ENCODE results near the gene ZCCHC3.
A peak's percentile ranks its signal among the peaks of the same experiment; 100 is the strongest.
"Not testable (repeated sequence)": the region's sequence is repeated elsewhere in the genome, so short reads cannot be mapped to it uniquely, and the experiment has no call there.

Gene ZCCHC3

GRCh38 chr20:297098-297924 is at the start of gene ZCCHC3:
Gene ZCCHC3, plus strand, starts transcription at chr20:297570. Its CDS starts 17 bp downstream, at chr20:297587.
- peak; percentile 91 for DNase-seq (ENCODE audit: extremely low spot score)
- POLR2A ChIA-PET = no interaction called here
- CTCF ChIA-PET = interaction anchor here (1.0 to 6.8 kb wide), 4 partner anchors 11 to 33 kb away, joined by 3 to 37 read pairs (median 5); partner anchors contain the start of gene SOX12
- TF ChIP-seq CTCF (IDR thresholded peaks at IDR 0.05; ENCODE audit: control extremely low read depth, extremely low read depth, low read depth, missing control alignments) = peak; percentile 25

- ChIA-PET CTCF (no interaction called here), POLR2A (no interaction called here)
- DNase-seq (ENCODE audit: extremely low spot score) = no peak
- no peak for TF ChIP-seq CTCF (IDR thresholded peaks at IDR 0.05; ENCODE audit: control extremely low read depth, extremely low read depth, low read depth, missing control alignments)
These were observed 46.0 kb upstream of the ZCCHC3 start for GRCh38 chr20:251354-251753.

GRCh38 chr20:252801-253200 is 44.6 kb upstream of the ZCCHC3 start:
- POLR2A ChIA-PET = no interaction called here
- DNase-seq (ENCODE audit: extremely low spot score) = no peak
- CTCF ChIA-PET = interaction anchor here (1.8 kb wide), 1 partner anchor 13 kb away, joined by 8 read pairs; no protein-coding TSS in a partner anchor
- no peak for TF ChIP-seq CTCF (IDR thresholded peaks at IDR 0.05; ENCODE audit: control extremely low read depth, extremely low read depth, low read depth, missing control alignments)

GRCh38 chr20:253447-253846 is 43.9 kb upstream of the ZCCHC3 start:
- DNase-seq (ENCODE audit: extremely low spot score); POLR2A ChIA-PET: not testable (repeated sequence)
- CTCF ChIA-PET = interaction anchor here (1.8 kb wide), 1 partner anchor 13 kb away, joined by 8 read pairs; no protein-coding TSS in a partner anchor

- TF ChIP-seq CTCF (IDR thresholded peaks at IDR 0.05; ENCODE audit: control extremely low read depth, extremely low read depth, low read depth, missing control alignments) = no peak
- DNase-seq (ENCODE audit: extremely low spot score) = no peak
- POLR2A ChIA-PET = no interaction called here
- CTCF ChIA-PET = interaction anchor here (1.7 kb wide), 2 partner anchors 9 to 12 kb away, joined by 8 to 10 read pairs; no protein-coding TSS in a partner anchor
These were observed 40.0 kb upstream of the ZCCHC3 start, which contains the start of gene DEFB132 for GRCh38 chr20:257419-257818. Gene DEFB132, plus strand, starts transcription at chr20:257724. Its CDS starts 55 bp downstream, at chr20:257779.

- no peak for TF ChIP-seq CTCF (IDR thresholded peaks at IDR 0.05; ENCODE audit: control extremely low read depth, extremely low read depth, low read depth, missing control alignments)
- no peak for DNase-seq (ENCODE audit: extremely low spot score)
- ChIA-PET CTCF (interaction anchor here (0.9 to 1.7 kb wide), 5 partner anchors 8 to 72 kb away, joined by 3 to 10 read pairs (median 8); no protein-coding TSS in a partner anchor), POLR2A (no interaction called here)
These were observed 39.0 kb upstream of the ZCCHC3 start for GRCh38 chr20:258269-258858.

GRCh38 chr20:258963-259362 is 38.4 kb upstream of the ZCCHC3 start:
- ChIA-PET POLR2A (no interaction called here), CTCF (interaction anchor here (0.9 to 1.7 kb wide), 5 partner anchors 7 to 71 kb away, joined by 3 to 9 read pairs (median 4); no protein-coding TSS in a partner anchor)
- DNase-seq (ENCODE audit: extremely low spot score) = no peak
- TF ChIP-seq CTCF (IDR thresholded peaks at IDR 0.05; ENCODE audit: control extremely low read depth, extremely low read depth, low read depth, missing control alignments) = peak; percentile 10
